Endothelial cell of umbilical vein (primary cell): ENCODE measurements around the gene CACNA1F. TPM values are rescaled to one million over a fixed set of nuclear protein-coding genes. Genes with fewer than 3 reads are reported as not detected.

Experiments
- BruUV-seq: library from RNA; stranded (reverse); fragments of 400-500 nt; replicated peaks from 2 replicates; lab custom pipeline; 2021; lab: Mats Ljungman, UMichigan
- CTCF ChIA-PET: fragments of 300-600, 350-600 bp; sonication (Branson Sonifier 250); formaldehyde crosslinking; loops from one replicate; lab custom pipeline; 2021; ENCODE audit warnings: antibody characterized with exemption, inconsistent platforms; lab: Charles Lee
- POLR2A ChIA-PET: fragments of 300-600, 350-600 bp; sonication (Branson Sonifier 250); formaldehyde crosslinking; loops from one replicate; lab custom pipeline; 2021; ENCODE audit warnings: antibody characterized with exemption, inconsistent platforms; lab: Charles Lee
- DNase-seq: peaks from one replicate; pipeline ENCODE4 v3.0.0-alpha.2; 2011; ENCODE audit warnings: low read depth, low spot score
- FAIRE-seq: peaks from 2 replicates; lab custom pipeline; 2011; peaks lifted over from hg19 to GRCh38; lab: Jason Lieb, UNC
- H2AFZ ChIP-seq: 2 replicates; pipeline ENCODE4 v1.6.0; 2012; ENCODE audit warnings: low read depth, low read length, control low read depth, inconsistent platforms
- H3K27ac ChIP-seq: 2 replicates; pipeline ENCODE4 v1.5.1; 2011; ENCODE audit warnings: low read depth, mild to moderate bottlenecking, control low read depth, low read length, moderate library complexity; ENCODE audit not compliant: insufficient read depth
- H3K27me3 ChIP-seq, 2 experiments: 2 replicates each; pipeline versions ENCODE4 v1.6.0 to v1.6.1; 2011; ENCODE audit warnings: low read length in 2 of 2, mixed read lengths in 1 of 2; ENCODE audit not compliant: control insufficient read depth in 2 of 2, insufficient read depth in 2 of 2
- H3K36me3 ChIP-seq, 2 experiments: 2 replicates in 1 of 2; 3 replicates in 1 of 2; pipeline ENCODE4 v1.5.1; 2011; ENCODE audit warnings: low read length in 2 of 2, mild to moderate bottlenecking in 1 of 2, moderate library complexity in 1 of 2; ENCODE audit not compliant: control insufficient read depth in 2 of 2, insufficient read depth in 2 of 2; ENCODE audit errors: extremely low read depth in 1 of 2
- H3K4me1 ChIP-seq: 3 replicates; pipeline ENCODE4 v1.5.1; 2011; ENCODE audit warnings: mild to moderate bottlenecking, low read length; ENCODE audit not compliant: control insufficient read depth, insufficient read depth; ENCODE audit errors: extremely low read depth
- H3K4me2 ChIP-seq: 2 replicates; pipeline ENCODE4 v1.6.1; 2011; ENCODE audit warnings: low read length, control low read depth, mixed read lengths; ENCODE audit not compliant: insufficient read depth
- H3K4me3 ChIP-seq, 3 experiments: fragments of 200-600 bp in 1 of 3; sonication (generic), shearing (Covaris generic) in 1 of 3; replicated peaks in 1 of 3; 2 replicates each; pipeline ENCODE4 v1.5.1; 2011 to 2016; ENCODE audit warnings: control low read depth in 3 of 3, low read length in 3 of 3, mild to moderate bottlenecking in 2 of 3, inconsistent platforms in 1 of 3, low read depth in 1 of 3, moderate library complexity in 1 of 3; ENCODE audit not compliant: insufficient read depth in 1 of 3
- H3K79me2 ChIP-seq: 2 replicates; pipeline ENCODE4 v1.6.0; 2012; ENCODE audit warnings: low read length, inconsistent platforms; ENCODE audit not compliant: control insufficient read depth, insufficient read depth
- H3K9ac ChIP-seq: replicated peaks from 2 replicates; pipeline ENCODE3; 2011; ENCODE audit warnings: low read length, control low read depth; ENCODE audit not compliant: insufficient read depth; ENCODE audit errors: extremely low read depth
- H3K9me1 ChIP-seq: replicated peaks from 3 replicates; pipeline ENCODE4 v1.6.0; 2011; ENCODE audit warnings: mild to moderate bottlenecking, low read length; ENCODE audit not compliant: control insufficient read depth, insufficient read depth; ENCODE audit errors: extremely low read depth
- H3K9me3 ChIP-seq: replicated peaks from 2 replicates; pipeline ENCODE4 v1.5.1; 2012; ENCODE audit warnings: low read length, inconsistent platforms; ENCODE audit not compliant: control insufficient read depth, insufficient read depth
- H4K20me1 ChIP-seq: replicated peaks from 2 replicates; pipeline ENCODE3; 2011; ENCODE audit warnings: mild to moderate bottlenecking, low read length; ENCODE audit not compliant: control insufficient read depth, insufficient read depth; ENCODE audit errors: extremely low read depth
- GATA2 ChIP-seq: IDR thresholded peaks from 2 replicates; pipeline ENCODE4 v1.7.0; 2011; ENCODE audit warnings: low read depth, mild to moderate bottlenecking, moderate library complexity, mixed read lengths, low read length; ENCODE audit not compliant: insufficient read length, insufficient read depth
- JUN ChIP-seq: IDR thresholded peaks from 2 replicates; pipeline ENCODE4 v1.6.1; 2011; ENCODE audit warnings: borderline replicate concordance, low read depth; ENCODE audit not compliant: insufficient read length, insufficient read depth
- MYC ChIP-seq: IDR thresholded peaks from one replicate; pipeline ENCODE4 v1.6.1; 2011; ENCODE audit warnings: mild to moderate bottlenecking, low read depth, low read length
- POLR2AphosphoS5 ChIP-seq: IDR thresholded peaks from 2 replicates; pipeline ENCODE4 v1.6.1; 2012; ENCODE audit warnings: low read depth, mild to moderate bottlenecking, control low read depth, low read length, moderate library complexity; ENCODE audit not compliant: insufficient read depth
- dilution Hi-C: fragments of 300-500 bp; cut with MboI; formaldehyde crosslinking; loops from one replicate; pipeline ENCODE4 v1.15.0; 2019; ENCODE audit warnings: low sequenced_read_pairs; ENCODE audit not compliant: extremely low pct_ligation_motif_present
- intact Hi-C: fragments of 100-400 bp; cut with micrococcal nuclease; formaldehyde crosslinking; loops from one replicate; pipeline ENCODE4 v1.10.0; 2022
- polyA plus RNA-seq, 4 experiments: library from polyadenylated mRNA; depleted of rRNA in 3 of 4; stranded (reverse) in 3 of 4; unstranded in 1 of 4; fragments of >200 nt; gene quantifications; 2 replicates each; pipeline versions ENCODE4 v1.2.1 to v1.2.3, GENCODE V29; 2011 to 2012; ENCODE audit warnings: missing spikeins in 1 of 4
- total RNA-seq: library from RNA; stranded (reverse); gene quantifications from 2 replicates; pipeline ENCODE4 v1.2.3, GENCODE V29; 2021
- TF ChIP-seq, protein P1 (sequence below), 2 donors: IDR thresholded peaks; 1 replicate in 1 of 2; 2 replicates in 1 of 2; pipeline ENCODE4 v1.5.1; 2011; ENCODE audit warnings: low read length in 2 of 2, mild to moderate bottlenecking in 2 of 2, moderate library complexity in 2 of 2, control low read depth in 1 of 2, inconsistent platforms in 1 of 2, low read depth in 1 of 2; ENCODE audit not compliant: insufficient read depth in 1 of 2; ENCODE audit errors: extremely low read depth in 1 of 2
- TF ChIP-seq, protein P2 (sequence below): IDR thresholded peaks from 2 replicates; pipeline ENCODE4 v1.6.1; 2011; ENCODE audit not compliant: insufficient read depth, insufficient read length

Gene CACNA1F
- total and polyA plus RNA-seq, 2 donors (not counting 3 experiments of a cell fraction or from before 2014, with no cell fraction given) = not detected

- no peaks in the 10 kb centered on the region for H3K79me2 ChIP-seq
- H3K27me3 ChIP-seq = no peaks in the 10 kb centered on the region
- H3K9ac ChIP-seq = peak overlapping the region; percentile 34
- ChIA-PET POLR2A (no interaction called here), CTCF (interaction anchor here (0.8 to 1.2 kb wide), 4 partner anchors 9 to 88 kb away, joined by 3 to 9 read pairs (median 8); no protein-coding TSS in a partner anchor)
- DNase-seq = peak; percentile 80
- no peaks in the 10 kb centered on the region for H4K20me1 ChIP-seq
- H3K4me1 ChIP-seq = peaks cover 21% of the 10 kb centered on the region
- no TSS peak for BruUV-seq
- no peaks in the 10 kb centered on the region for H3K36me3 ChIP-seq
- intact Hi-C loops (loop anchor here (1.0 to 5.0 kb wide), 2 partner anchors 40 to 121 kb away; partner anchors contain the start of genes GPKOW and TFE3), dilution Hi-C loops (no loop called here)
- H2AFZ ChIP-seq = peak overlapping the region; percentile 86
- H3K4me2 ChIP-seq = peak overlapping the region; percentile 42
- TF ChIP-seq, protein P1, sequence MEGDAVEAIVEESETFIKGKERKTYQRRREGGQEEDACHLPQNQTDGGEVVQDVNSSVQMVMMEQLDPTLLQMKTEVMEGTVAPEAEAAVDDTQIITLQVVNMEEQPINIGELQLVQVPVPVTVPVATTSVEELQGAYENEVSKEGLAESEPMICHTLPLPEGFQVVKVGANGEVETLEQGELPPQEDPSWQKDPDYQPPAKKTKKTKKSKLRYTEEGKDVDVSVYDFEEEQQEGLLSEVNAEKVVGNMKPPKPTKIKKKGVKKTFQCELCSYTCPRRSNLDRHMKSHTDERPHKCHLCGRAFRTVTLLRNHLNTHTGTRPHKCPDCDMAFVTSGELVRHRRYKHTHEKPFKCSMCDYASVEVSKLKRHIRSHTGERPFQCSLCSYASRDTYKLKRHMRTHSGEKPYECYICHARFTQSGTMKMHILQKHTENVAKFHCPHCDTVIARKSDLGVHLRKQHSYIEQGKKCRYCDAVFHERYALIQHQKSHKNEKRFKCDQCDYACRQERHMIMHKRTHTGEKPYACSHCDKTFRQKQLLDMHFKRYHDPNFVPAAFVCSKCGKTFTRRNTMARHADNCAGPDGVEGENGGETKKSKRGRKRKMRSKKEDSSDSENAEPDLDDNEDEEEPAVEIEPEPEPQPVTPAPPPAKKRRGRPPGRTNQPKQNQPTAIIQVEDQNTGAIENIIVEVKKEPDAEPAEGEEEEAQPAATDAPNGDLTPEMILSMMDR (IDR thresholded peaks at IDR 0.05; ENCODE audit: extremely low read depth in 1 of 2, insufficient read depth in 1 of 2, low read depth in 1 of 2, low read length in 2 of 2) = peak; percentile 63 to 69
- TF ChIP-seq JUN (no peak), POLR2AphosphoS5 (peak; percentile 49), GATA2 (no peak), MYC (no peak)
- TF ChIP-seq, protein P2, sequence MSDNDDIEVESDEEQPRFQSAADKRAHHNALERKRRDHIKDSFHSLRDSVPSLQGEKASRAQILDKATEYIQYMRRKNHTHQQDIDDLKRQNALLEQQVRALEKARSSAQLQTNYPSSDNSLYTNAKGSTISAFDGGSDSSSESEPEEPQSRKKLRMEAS = no peak
- no peak for FAIRE-seq
- peak overlapping the region; percentile 79 for H3K27ac ChIP-seq
- H3K9me1 ChIP-seq = no peaks in the 10 kb centered on the region
- H3K9me3 ChIP-seq = no peaks in the 10 kb centered on the region
- H3K4me3 ChIP-seq = peak overlapping the region in 1 of 3 experiments; percentile 38
Measured at GRCh38 chrX:49163555-49164419, 69.4 kb downstream of the CACNA1F start.
